B cell (primary cell): ENCODE results near the gene CHST11. TPM values are rescaled to one million over a fixed set of nuclear protein-coding genes. Genes with fewer than 3 reads are reported as not detected.

Experiments used
- ATAC-seq: fragments of 200-7000 bp; cut with Tn5 transposase; one replicate; pipeline ENCODE4 v1.10.0; 2021; ENCODE audit warnings: low read depth, mild to moderate bottlenecking, moderate number of reproducible peaks, moderate library complexity
- CTCF ChIA-PET: fragments of 350-600 bp; sonication (Branson Sonifier 250); formaldehyde crosslinking; loops from one replicate; lab custom pipeline; 2021; ENCODE audit warnings: antibody characterized with exemption, inconsistent platforms; lab: Charles Lee
- POLR2A ChIA-PET: fragments of 350-600 bp; sonication (Branson Sonifier 250); formaldehyde crosslinking; loops from one replicate; lab custom pipeline; 2021; ENCODE audit warnings: antibody characterized with exemption; lab: Charles Lee
- DNase-seq: peaks from one replicate; pipeline ENCODE4 v3.0.0; 2013
- H2AFZ ChIP-seq: 2 replicates; pipeline ENCODE4 v1.6.1; 2012; ENCODE audit warnings: mild to moderate bottlenecking, low read depth, low read length; ENCODE audit not compliant: insufficient read depth, poor library complexity, severe bottlenecking
- H3K27ac ChIP-seq, 2 donors: 1 replicate in 1 of 2; 2 replicates in 1 of 2; pipeline ENCODE4 v1.5.1; 2012 to 2013; ENCODE audit warnings: low read length in 2 of 2, mild to moderate bottlenecking in 2 of 2, moderate library complexity in 1 of 2
- H3K27me3 ChIP-seq, 4 experiments: fragments of 200-600 bp in 1 of 4; sonication (generic) in 1 of 4; replicated peaks in 1 of 4; 1 replicate in 2 of 4; 2 replicates in 2 of 4; pipeline versions ENCODE4 v1.6.1 to v1.7.0; 2013 to 2016; ENCODE audit warnings: low read length in 3 of 4, mild to moderate bottlenecking in 2 of 4, mixed read lengths in 1 of 4, moderate library complexity in 1 of 4; ENCODE audit not compliant: insufficient read depth in 4 of 4, control insufficient read depth in 3 of 4; ENCODE audit errors: control extremely low read depth in 1 of 4
- H3K36me3 ChIP-seq, 2 experiments: replicated peaks in 1 of 2; 1 replicate in 1 of 2; 2 replicates in 1 of 2; pipeline versions ENCODE4 v1.6.1 to v1.7.1; 2013; ENCODE audit warnings: low read length in 1 of 2; ENCODE audit not compliant: insufficient read depth in 2 of 2, control insufficient read depth in 1 of 2; ENCODE audit errors: control extremely low read depth in 1 of 2, extremely low read depth in 1 of 2
- H3K4me1 ChIP-seq, 2 donors: fragments of 200-600 bp in 1 of 2; sonication (generic) in 1 of 2; 1 replicate in 1 of 2; 2 replicates in 1 of 2; pipeline versions ENCODE4 v1.5.1 to v1.6.1; 2013 to 2017; ENCODE audit warnings: low read length in 2 of 2; ENCODE audit not compliant: control insufficient read depth in 2 of 2, insufficient read depth in 2 of 2
- H3K4me2 ChIP-seq: replicated peaks from 2 replicates; pipeline ENCODE3; 2012; ENCODE audit warnings: mild to moderate bottlenecking, low read depth, low read length; ENCODE audit not compliant: poor library complexity, severe bottlenecking
- H3K4me3 ChIP-seq, 5 experiments: fragments of 200-600 bp in 1 of 5; sonication (generic) in 1 of 5; 1 replicate in 3 of 5; 2 replicates in 2 of 5; pipeline versions ENCODE4 v1.5.1 to v1.7.0; 2011 to 2016; ENCODE audit warnings: low read length in 4 of 5, mild to moderate bottlenecking in 4 of 5, low read depth in 2 of 5, control low read depth in 1 of 5, moderate library complexity in 1 of 5; ENCODE audit not compliant: insufficient read depth in 1 of 5; ENCODE audit errors: control extremely low read depth in 1 of 5, extremely low read depth in 1 of 5
- H3K79me2 ChIP-seq: fragments of 200-600 bp; sonication (generic); one replicate; pipeline ENCODE4 v1.6.0; 2016; ENCODE audit warnings: low read length; ENCODE audit not compliant: control insufficient read depth, insufficient read depth
- H3K9ac ChIP-seq: fragments of 200-600 bp; sonication (generic); 2 replicates; pipeline ENCODE4 v1.6.1; 2017; ENCODE audit warnings: mild to moderate bottlenecking, low read length, moderate library complexity
- H3K9me3 ChIP-seq, 3 donors: one replicate each; pipeline versions ENCODE4 v1.6.1 to v1.7.1; 2013; ENCODE audit warnings: low read length in 2 of 3; ENCODE audit not compliant: control insufficient read depth in 2 of 3, insufficient read depth in 1 of 3; ENCODE audit errors: control extremely low read depth in 1 of 3
- H4K20me1 ChIP-seq: 2 replicates; pipeline ENCODE4 v1.6.0; 2012; ENCODE audit warnings: mild to moderate bottlenecking, low read length; ENCODE audit not compliant: insufficient read depth, control insufficient read depth, poor library complexity, severe bottlenecking
- H3K27ac Mint-ChIP-seq: one replicate; pipeline ENCODE4 v1.8.0; 2021; ENCODE audit warnings: mixed read lengths
- H3K27me3 Mint-ChIP-seq: one replicate; pipeline ENCODE4 v1.8.0; 2021; ENCODE audit warnings: mixed read lengths
- H3K4me1 Mint-ChIP-seq: one replicate; pipeline ENCODE4 v1.8.0; 2021; ENCODE audit warnings: mixed read lengths
- H3K4me3 Mint-ChIP-seq: one replicate; pipeline ENCODE4 v1.8.0; 2021; ENCODE audit warnings: mixed read lengths
- H3K9me3 Mint-ChIP-seq: one replicate; pipeline ENCODE4 v1.8.0; 2022; ENCODE audit warnings: mixed read lengths; ENCODE audit not compliant: insufficient read depth
- CTCF ChIP-seq: fragments of 200-600 bp; IDR thresholded peaks from one replicate; pipeline ENCODE4 v1.8.0; 2022; ENCODE audit warnings: antibody characterized with exemption, mild to moderate bottlenecking
- EZH2 ChIP-seq: IDR thresholded peaks from 2 replicates; pipeline ENCODE4 v1.6.1; 2012; ENCODE audit warnings: borderline replicate concordance, low read depth, mild to moderate bottlenecking, moderate library complexity, low read length; ENCODE audit not compliant: insufficient read depth, poor library complexity, severe bottlenecking
- WGBS: methylation state at CpG from one replicate; pipeline ENCODE4 v1.1.5; 2013; ENCODE audit warnings: missing lambda C conversion rate; ENCODE audit not compliant: insufficient coverage; 5-methylcytosine and 5-hydroxymethylcytosine counted together
- intact Hi-C: fragments of 100-400 bp; cut with micrococcal nuclease; formaldehyde crosslinking; loops from one replicate; pipeline ENCODE4 v1.10.0; 2022
- polyA plus RNA-seq: library from polyadenylated mRNA; depleted of rRNA; stranded (reverse); fragments of >200 nt; gene quantifications from 2 replicates; pipeline ENCODE4 v1.2.3, GENCODE V29; 2012
- total RNA-seq, 2 donors: library from RNA; stranded (reverse); fragments of 120-200 nt in 1 of 2; gene quantifications; 1 replicate in 1 of 2; 2 replicates in 1 of 2; pipeline versions ENCODE4 v1.2.3 to v1.2.4, GENCODE V29; 2013 to 2022

Gene CHST11
- total and polyA plus RNA-seq, 2 donors (not counting 1 experiment from before 2014, with no cell fraction given): 46.3 to 152 TPM

- H3K9ac ChIP-seq: no peak overlapping the region
- Mint-ChIP-seq H3K4me1 (peaks cover 73% of the 10 kb centered on the region), H3K9me3 (no peaks in the 10 kb centered on the region), H3K27me3 (no peaks in the 10 kb centered on the region), H3K4me3 (no peak overlapping the region), H3K27ac (no peak overlapping the region)
- peaks cover 33% of the 10 kb centered on the region for H4K20me1 ChIP-seq
- peaks cover 42 to 47% of the 10 kb centered on the region in 2 donors for H3K4me1 ChIP-seq
- WGBS: 54% methylated on average over 4 of the region's 4 CpGs
- no peak overlapping the region for H3K4me3 ChIP-seq
- POLR2A ChIA-PET: no interaction called here
- no peaks in the 10 kb centered on the region for H3K36me3 ChIP-seq
- no peak overlapping the region for H2AFZ ChIP-seq
- no peaks in the 10 kb centered on the region for H3K27me3 ChIP-seq
- TF ChIP-seq EZH2 (no peak), CTCF (no peak)
- H3K27ac ChIP-seq: no peak overlapping the region
- H3K4me2 ChIP-seq: no peak overlapping the region
- H3K79me2 ChIP-seq: peaks cover 88% of the 10 kb centered on the region
- ATAC-seq (no peak), DNase-seq (no peak)
- CTCF ChIA-PET: interaction anchor here (1.5 kb wide), 1 partner anchor 308 kb away, joined by 5 read pairs; no protein-coding TSS in a partner anchor
- intact Hi-C loops: loop anchor here (5.0 to 10.0 kb wide), 2 partner anchors 33 to 265 kb away; partner anchors contain the start of gene SLC41A2
- no peaks in the 10 kb centered on the region for H3K9me3 ChIP-seq
Measured at GRCh38 chr12:104689635-104690034, 232.9 kb downstream of the CHST11 start.

- H3K4me1 Mint-ChIP-seq: peaks cover 80% of the 10 kb centered on the region
Measured at GRCh38 chr12:104691721-104692556, 235.2 kb downstream of the CHST11 start.

More at GRCh38 chr12:104691721-104692556, 235.2 kb downstream of the CHST11 start:
- Histone ChIP-seq H3K27me3 (no peaks in the 10 kb centered on the region), H3K4me3 (peak overlapping the region in 4 of 5 experiments; percentile 5 to 40 (median 32)), H3K4me1 (peaks cover 56 to 59% of the 10 kb centered on the region in 2 donors), H3K36me3 (no peaks in the 10 kb centered on the region), H2AFZ (no peak overlapping the region), H3K9me3 (no peaks in the 10 kb centered on the region), H3K9ac (peak overlapping the region; percentile 43), H4K20me1 (peaks cover 36% of the 10 kb centered on the region), H3K4me2 (peak overlapping the region; percentile 70), H3K27ac (no peak overlapping the region), H3K79me2 (peaks cover 89% of the 10 kb centered on the region)
- Mint-ChIP-seq H3K9me3 (no peaks in the 10 kb centered on the region), H3K27me3 (no peaks in the 10 kb centered on the region), H3K27ac (peak overlapping the region; percentile 85), H3K4me3 (peak overlapping the region; percentile 89)
- intact Hi-C loops: loop anchor here (2.0 kb wide), 1 partner anchor 21 kb away; no protein-coding TSS in a partner anchor
- WGBS: 35% methylated on average over 13 of the region's 19 CpGs
- DNase-seq: peak; percentile 58
- peak; percentile 46 for ATAC-seq
- ChIA-PET CTCF (interaction anchor here (0.6 to 1.7 kb wide), 8 partner anchors 9 to 361 kb away, joined by 3 to 5 read pairs (median 4); no protein-coding TSS in a partner anchor), POLR2A (interaction anchor here (0.7 kb wide), 1 partner anchor 21 kb away, joined by 10 read pairs; no protein-coding TSS in a partner anchor)
- TF ChIP-seq EZH2 (no peak), CTCF (no peak)
